Retinal pigment epithelial cell (primary cell): ENCODE results near the gene SMIM24.

Experiments
- DNase-seq: peaks from one replicate; pipeline ENCODE4 v3.0.0-alpha.2; 2010; ENCODE audit warnings: low read depth
- H3K4me3 ChIP-seq: 2 replicates; pipeline ENCODE4 v1.5.1; 2011; ENCODE audit warnings: mild to moderate bottlenecking, low read length, control low read depth, moderate library complexity
- TF ChIP-seq, protein P1 (sequence below): conservative IDR thresholded peaks from 2 replicates; pipeline ENCODE4 v1.5.1; 2011; ENCODE audit warnings: low read depth, low read length, control low read depth, inconsistent platforms

SMIM24 gene

DNA sequence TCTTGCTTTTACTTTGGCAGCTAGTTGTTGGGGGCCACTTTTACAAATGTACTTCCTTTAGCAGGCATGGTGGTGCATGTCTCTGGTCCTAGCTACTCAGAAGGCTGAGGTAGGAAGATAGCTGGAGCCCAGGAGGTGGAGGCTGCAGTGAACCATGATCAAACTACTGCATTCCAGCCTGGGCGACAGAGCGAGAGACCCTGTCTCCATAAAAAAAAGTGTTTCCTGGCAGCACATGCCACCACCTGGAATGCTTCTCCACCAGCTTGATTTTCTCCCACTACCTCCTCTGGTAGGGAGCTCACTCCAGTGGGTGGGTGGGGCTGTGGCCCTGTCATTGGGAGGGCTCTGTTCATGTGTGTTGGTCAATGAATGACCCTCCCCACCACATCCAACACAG lies 38.3 kb upstream of the SMIM24 start:
- no peak overlapping the region for H3K4me3 ChIP-seq

DNA sequence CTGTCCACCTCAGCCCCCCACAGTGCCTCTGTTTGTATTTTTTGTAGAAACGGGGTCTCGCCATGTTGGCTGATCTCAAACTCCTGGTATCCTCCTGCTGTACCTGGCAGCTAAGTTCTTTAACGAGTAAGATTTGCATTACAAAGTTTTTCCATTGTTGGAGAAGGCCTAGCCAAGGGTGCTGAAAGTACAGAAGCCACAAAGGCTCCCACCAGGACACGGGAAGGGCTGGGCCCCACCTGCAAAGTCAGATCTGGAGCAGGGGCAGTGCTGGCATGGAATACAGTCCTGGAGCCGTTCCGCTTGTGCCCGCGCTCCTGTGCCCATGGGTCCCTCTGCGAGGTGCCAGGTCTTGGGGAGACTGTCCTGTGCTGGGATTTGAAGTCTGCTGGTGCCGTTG lies 37.9 kb upstream of the SMIM24 start:
- H3K4me3 ChIP-seq: no peak overlapping the region
- no peak for DNase-seq
- TF ChIP-seq, protein P1, sequence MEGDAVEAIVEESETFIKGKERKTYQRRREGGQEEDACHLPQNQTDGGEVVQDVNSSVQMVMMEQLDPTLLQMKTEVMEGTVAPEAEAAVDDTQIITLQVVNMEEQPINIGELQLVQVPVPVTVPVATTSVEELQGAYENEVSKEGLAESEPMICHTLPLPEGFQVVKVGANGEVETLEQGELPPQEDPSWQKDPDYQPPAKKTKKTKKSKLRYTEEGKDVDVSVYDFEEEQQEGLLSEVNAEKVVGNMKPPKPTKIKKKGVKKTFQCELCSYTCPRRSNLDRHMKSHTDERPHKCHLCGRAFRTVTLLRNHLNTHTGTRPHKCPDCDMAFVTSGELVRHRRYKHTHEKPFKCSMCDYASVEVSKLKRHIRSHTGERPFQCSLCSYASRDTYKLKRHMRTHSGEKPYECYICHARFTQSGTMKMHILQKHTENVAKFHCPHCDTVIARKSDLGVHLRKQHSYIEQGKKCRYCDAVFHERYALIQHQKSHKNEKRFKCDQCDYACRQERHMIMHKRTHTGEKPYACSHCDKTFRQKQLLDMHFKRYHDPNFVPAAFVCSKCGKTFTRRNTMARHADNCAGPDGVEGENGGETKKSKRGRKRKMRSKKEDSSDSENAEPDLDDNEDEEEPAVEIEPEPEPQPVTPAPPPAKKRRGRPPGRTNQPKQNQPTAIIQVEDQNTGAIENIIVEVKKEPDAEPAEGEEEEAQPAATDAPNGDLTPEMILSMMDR: no peak

More for the DNA sequence above, 38.3 kb upstream of the SMIM24 start:
- DNase-seq: no peak
- TF ChIP-seq, protein P1: no peak

DNA sequence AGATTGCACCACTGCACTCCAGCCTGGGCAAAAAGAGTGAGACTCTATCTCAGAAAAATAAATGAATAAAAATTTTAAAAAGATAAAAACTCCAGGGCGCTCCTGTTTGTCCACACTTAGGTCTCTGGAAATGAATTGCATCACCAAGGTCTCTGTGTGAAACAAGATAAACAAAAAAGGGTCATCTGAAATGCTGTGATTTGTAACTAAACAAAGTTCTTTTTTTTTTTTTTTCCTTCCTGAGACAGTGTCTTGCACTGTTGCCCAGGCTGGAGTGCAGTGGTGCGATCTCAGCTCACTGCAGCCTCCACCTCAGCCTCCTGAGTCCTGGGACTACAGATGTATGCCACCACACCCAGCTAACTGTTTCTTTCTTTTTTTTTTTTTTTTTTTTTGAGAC lies 37.3 kb upstream of the SMIM24 start:
- TF ChIP-seq, protein P1: no peak
- no peak overlapping the region for H3K4me3 ChIP-seq
- DNase-seq: no peak

DNA sequence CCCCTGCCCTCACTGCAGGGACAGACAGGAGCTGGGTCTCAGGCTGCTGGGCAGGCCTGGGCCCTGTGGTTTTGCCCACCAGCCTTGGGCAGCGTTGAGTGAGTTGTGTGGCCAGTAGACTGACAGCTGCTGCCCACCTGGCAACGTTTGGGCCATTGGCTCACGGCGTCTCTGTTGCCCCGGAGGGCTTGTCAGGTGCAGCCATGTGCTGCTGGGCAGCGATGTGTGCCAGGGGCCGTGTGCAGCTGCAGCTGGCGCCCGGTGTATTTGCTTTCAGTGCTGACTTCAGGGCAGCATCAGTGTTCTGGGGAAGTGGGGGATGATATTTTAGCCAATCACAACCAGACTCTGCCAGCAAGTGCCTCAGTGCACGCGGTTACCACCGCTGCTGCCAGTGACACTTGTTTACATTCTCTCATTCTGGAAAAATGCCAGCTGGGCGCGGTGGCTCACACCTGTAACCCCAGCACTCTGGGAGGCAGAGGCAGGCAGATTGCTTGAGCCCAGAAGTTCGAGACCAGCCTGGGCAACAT lies 36.4 kb upstream of the SMIM24 start:
- H3K4me3 ChIP-seq: no peak overlapping the region
- DNase-seq: no peak
- TF ChIP-seq, protein P1: no peak

DNA sequence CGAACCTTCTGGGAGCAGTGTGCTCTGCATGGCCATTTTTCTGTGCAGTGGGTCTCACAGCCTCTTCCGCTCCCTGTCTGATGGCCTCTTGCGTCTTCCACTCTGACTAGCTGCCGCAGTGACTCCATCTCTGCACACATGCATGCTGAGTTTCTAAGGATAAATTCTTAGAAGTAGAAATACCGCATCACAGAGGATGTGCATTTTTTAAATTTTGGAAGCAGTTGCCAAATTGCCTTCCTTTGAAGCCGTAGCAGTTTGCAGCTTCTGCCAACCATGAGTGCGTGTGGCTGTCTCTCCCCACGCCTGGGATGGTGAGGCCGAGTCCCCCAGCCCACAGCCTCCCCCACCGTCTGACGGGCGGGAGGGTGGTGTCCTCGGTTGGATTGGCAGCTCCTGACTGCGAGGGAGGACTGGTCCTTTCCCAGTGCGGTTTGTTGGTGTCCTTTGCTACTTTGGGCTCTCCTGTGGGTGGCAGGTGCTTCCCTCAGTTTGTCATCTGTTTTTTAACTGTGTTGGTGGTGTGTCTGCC lies 35.6 kb upstream of the SMIM24 start:
- H3K4me3 ChIP-seq: no peak overlapping the region
- TF ChIP-seq, protein P1: no peak
- DNase-seq: no peak

DNA sequence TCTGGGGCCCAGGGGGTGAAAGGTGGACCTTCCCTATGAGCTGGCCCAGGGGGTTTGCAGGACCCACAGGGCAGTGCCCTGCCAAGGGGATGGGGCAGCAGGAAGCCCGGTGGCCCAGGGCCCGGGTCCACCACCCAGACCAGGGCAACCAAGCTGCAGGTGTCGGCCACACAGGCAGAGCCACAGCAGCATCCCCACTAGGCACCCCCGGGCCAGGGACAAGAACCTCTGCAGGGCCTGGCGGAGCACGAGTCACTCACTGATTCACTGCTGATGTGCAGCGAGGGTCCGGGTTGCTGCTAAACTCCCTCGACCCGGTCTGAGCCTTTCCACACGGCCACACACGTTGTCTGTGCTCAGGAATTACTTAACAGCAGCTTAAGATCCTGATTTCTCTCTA lies 34.6 kb upstream of the SMIM24 start:
- TF ChIP-seq, protein P1: no peak
- DNase-seq: no peak
- H3K4me3 ChIP-seq: no peak overlapping the region

DNA sequence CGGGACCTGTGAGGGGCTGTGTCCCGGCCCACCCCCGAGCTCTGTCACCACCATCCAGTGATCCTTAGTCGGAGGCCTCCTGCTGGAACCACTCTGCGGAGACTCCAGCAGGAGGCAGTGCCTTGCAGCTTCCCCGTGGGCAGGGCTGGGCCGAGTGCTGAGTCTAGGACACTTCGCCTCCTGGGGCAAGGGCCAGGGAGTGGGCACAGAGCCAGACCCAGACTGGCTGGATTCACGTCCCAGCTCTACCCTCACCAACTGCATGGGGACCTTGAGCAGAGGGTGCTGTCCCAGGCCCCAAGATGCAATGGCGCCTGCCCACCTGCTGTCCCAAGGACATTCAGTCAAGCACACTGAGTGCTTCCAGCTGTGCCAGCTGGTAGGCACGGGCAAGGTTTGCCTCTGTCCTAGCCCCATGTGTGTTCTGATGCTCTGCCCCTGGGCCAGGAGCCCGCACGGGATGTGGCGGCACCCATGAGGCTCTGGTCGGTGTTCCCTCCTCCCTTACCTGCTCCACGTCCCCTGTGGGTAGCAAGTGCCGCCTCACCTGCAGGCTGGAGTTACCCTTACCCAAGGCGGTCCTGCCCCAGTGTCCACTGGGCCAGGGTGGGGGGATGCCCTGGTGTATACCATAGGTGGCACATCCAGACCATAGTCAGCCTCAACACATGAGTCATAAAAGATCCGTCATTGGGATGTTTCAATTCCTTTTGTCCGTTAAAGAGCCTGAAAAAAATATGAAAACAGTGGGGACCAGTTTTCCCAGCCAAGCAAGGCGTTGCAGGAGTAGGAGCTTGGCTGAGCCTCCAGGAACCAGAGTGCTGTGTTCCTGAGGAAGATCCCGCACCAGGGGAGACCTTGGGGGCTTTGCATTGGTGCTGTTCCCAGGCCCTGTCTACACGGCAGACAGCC lies 33.2 kb upstream of the SMIM24 start:
- no peak for DNase-seq
- TF ChIP-seq, protein P1: peak; percentile 22
- H3K4me3 ChIP-seq: no peak overlapping the region
